Measurements from ENCODE around the gene MARCKSL1.
A peak's percentile ranks its signal among the peaks of the same experiment; 100 is the strongest.
"Not testable (repeated sequence)": the region's sequence is repeated elsewhere in the genome, so short reads cannot be mapped to it uniquely, and the experiment has no call there.

The MARCKSL1 gene

GRCh38 chr1:32335790-32336590 is at the start of gene MARCKSL1:
Gene MARCKSL1 (minus strand): TSS chr1:32336233. CDS start chr1:32336033, 200 bp downstream.
- peak; percentile 94 for DNase-seq

- no peak for DNase-seq
Observed at GRCh38 chr1:32380057-32380456, 44.0 kb upstream of the MARCKSL1 start.

- DNase-seq: no peak
Observed at GRCh38 chr1:32377541-32378220, 41.6 kb upstream of the MARCKSL1 start.

GRCh38 chr1:32376199-32376598 is 40.2 kb upstream of the MARCKSL1 start:
- DNase-seq: no peak

- DNase-seq: no peak
Observed at GRCh38 chr1:32373996-32374592, 38.1 kb upstream of the MARCKSL1 start.

GRCh38 chr1:32372149-32372756 is 36.2 kb upstream of the MARCKSL1 start:
- peak; percentile 77 for DNase-seq

GRCh38 chr1:32367912-32368635 is 32.0 kb upstream of the MARCKSL1 start:
- no peak for DNase-seq

GRCh38 chr1:32365445-32365844 is 29.4 kb upstream of the MARCKSL1 start:
- DNase-seq: no peak

- no peak for DNase-seq
Observed at GRCh38 chr1:32364836-32365235, 28.8 kb upstream of the MARCKSL1 start.

GRCh38 chr1:32363713-32364112 is 27.7 kb upstream of the MARCKSL1 start:
- no peak for DNase-seq

GRCh38 chr1:32362474-32363313 is 26.7 kb upstream of the MARCKSL1 start, which contains the start of the genes FAM229A and TSSK3:
Gene FAM229A (minus strand): TSS chr1:32362485. CDS start chr1:32362091, 394 bp downstream.
Gene TSSK3 (plus strand): TSS chr1:32362539. CDS start chr1:32362702, 163 bp downstream.
- no peak for DNase-seq

- DNase-seq: peak; percentile 71
Observed at GRCh38 chr1:32361674-32362473, 25.8 kb upstream of the MARCKSL1 start.

GRCh38 chr1:32361308-32361673 is 25.3 kb upstream of the MARCKSL1 start:
- no peak for DNase-seq

- DNase-seq: no peak
Observed at GRCh38 chr1:32358435-32358834, 22.4 kb upstream of the MARCKSL1 start.

- no peak for DNase-seq
Observed at GRCh38 chr1:32357614-32358013, 21.6 kb upstream of the MARCKSL1 start.

GRCh38 chr1:32356478-32356877 is 20.4 kb upstream of the MARCKSL1 start:
- no peak for DNase-seq

GRCh38 chr1:32355778-32356177 is 19.7 kb upstream of the MARCKSL1 start:
- not testable (repeated sequence) for DNase-seq

GRCh38 chr1:32353886-32354570 is 18.0 kb upstream of the MARCKSL1 start:
- no peak for DNase-seq

GRCh38 chr1:32353431-32353830 is 17.4 kb upstream of the MARCKSL1 start:
- no peak for DNase-seq

- no peak for DNase-seq
Observed at GRCh38 chr1:32352831-32353383, 16.9 kb upstream of the MARCKSL1 start.
